ENCODE data around the gene TMEM239.
"Not testable (repeated sequence)": the region's sequence is repeated elsewhere in the genome, so short reads cannot be mapped to it uniquely, and the experiment has no call there.

The TMEM239 gene

DNA sequence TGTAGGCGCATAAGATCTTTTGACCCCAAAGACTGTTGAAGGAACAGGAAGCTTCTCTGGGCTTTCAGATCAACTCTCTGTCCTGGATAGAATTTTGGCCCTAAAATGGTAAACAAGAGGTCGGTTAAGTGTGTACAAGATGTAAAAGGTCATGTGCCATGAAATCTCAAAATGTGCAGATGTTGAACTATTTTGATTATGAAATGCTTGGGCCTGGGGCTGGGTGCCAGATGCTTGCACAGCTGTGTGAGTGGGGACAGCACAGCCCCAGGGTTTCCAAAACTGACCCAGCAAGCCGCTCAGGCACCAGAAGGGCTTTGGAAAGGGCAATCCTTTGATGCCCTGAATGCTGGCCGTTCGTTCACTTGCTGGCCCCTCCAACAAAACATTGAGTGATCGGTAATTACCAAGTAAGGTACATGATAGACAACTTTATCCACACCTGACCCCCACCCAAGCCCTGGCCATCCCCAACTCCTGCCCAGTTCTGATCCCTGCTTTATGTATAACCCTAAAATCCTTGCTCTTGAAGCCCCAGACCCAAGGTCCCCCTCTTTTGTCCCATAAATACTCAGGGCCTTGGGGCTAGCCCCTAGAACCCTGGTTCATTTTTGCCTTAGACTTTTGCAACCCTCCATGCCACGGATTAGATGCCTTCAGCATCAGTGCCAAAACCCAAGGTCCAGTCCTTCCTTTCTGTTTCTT, 1.9 kb downstream of the TMEM239 start:
- FAIRE-seq (no peak), DNase-seq (ENCODE audit: insufficient read length, low spot score) (no peak)

DNA sequence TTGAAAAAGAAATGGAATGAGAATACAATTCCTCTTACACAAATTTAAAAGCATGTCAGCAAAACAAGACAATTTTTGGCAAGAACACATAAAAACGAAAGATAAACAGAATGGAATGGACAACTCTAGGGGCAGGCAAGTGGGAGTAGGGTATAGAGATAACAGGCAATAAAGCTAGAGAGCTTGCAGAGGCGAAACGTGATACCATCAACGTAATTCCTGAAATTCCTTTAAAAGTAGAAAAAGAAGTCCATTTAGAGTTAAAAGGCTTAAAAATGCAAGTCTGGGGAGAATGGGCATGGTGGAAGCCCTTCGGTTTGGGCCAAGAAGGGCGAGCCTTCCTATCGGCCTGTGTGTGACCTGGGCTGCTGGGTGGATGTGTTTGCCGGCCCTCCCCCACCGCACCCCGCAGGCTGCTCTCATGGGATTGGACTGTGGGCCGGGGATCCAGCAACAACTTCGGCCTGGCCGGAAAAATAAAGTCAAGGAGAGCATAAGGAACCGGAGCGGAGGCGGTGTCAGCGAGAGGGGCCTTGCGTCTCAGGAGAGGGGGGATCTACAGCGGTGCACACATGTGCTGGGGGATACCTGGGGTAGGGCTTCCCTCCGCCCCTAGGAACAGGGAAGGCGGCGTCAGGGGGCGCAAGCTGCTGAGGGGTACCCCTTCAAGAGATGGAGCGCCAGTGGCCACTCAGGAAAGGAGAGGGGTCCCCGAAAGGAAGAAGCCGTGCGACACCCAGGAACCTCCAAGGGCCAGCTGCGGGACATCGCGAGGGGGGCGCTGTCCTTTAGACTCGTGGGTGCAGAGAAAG, 4.1 kb downstream of the TMEM239 start:
- FAIRE-seq (no peak), DNase-seq (ENCODE audit: insufficient read length, low spot score) (no peak)

DNA sequence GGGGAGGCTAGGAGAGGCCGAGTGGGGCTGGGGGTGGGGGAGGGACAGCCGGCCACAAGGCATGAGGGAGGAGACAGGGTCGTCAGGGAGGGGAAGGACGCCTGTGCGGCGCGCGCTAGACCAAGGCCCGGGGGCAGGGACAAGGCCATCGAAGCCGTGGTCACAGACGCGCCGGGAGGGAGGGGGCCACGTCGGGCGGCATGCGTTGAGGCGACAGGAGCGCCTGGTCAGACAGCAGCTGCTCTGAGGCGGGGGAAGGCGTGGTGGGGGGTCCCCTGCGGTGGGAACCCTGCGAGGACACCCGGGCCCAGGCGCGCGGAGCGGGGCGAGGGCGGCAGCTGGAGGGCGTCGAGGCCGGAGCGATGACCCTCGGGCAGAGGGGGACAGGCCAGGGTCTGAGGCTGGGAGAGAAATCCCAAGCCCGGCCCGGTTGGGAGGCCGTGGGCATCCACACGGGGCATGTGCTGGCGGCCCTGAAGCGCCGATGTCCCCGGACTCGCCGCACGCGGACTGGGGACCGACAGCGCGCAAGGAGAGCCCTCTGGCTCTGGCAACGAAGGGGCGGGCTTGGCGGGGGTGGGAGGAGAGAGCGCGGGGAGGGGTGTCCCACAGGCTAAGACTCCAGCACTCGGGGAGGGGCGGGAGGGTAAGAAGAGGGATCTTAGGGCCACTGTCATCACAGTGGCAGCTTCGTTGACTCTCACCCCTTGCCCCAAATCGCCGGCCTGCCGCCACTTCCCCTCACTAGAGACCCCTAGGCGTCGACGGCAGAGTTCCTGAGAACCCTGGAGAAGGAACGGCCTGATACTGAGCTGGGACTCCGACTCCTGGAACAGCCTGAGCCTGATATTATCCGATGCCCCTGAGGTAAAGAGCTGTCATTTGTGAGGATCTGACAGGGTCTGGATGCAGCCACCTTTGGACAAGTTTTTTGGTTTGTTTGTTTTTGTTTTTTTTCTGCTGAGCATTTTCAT, 5.0 kb downstream of the TMEM239 start:
- DNase-seq (ENCODE audit: insufficient read length, low spot score) (no peak), FAIRE-seq (no peak)

DNA sequence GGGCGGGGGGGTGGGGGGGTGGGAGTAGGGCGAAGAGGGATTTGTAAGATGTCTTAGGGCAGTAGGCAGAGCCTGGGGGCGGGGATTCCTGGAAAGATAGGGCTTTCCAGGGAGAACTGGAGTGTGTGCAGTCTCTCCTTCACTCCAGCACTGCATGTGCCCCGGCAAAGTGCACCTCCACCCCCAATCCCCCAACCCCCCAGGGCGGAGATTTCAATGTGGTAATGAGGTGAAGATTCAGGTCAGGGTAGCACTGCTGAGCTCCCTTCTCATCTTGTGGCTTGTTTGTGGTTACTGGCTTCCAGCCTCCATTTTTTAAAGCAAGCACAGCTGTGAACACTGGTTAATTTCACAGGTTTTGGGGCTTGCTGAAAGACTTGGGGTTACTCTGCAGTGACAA, 5.9 kb downstream of the TMEM239 start:
- FAIRE-seq = peak; percentile 31

DNA sequence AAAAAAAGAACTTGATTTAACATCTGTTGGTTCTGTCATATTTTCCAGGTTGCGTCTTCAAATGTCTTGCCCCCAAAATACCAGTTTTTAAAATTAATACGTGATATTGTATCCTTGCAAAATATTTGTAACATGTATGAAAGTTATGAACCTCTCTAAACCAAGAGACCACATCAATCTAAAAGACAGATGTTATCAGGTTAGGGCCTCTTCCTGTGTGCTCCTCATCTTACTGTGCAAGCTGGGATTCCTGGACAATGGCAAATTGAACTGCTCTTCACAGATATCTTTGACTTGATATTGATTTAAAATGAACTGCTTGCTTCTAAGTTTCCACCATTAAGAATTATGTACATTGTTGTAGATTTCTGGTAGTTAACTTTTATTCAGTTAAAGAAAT, 9.6 kb downstream of the TMEM239 start:
- peak; percentile 40 for FAIRE-seq
- DNase-seq (ENCODE audit: insufficient read length, low spot score) = no peak

More for the DNA sequence above, 5.9 kb downstream of the TMEM239 start:
- no peak for DNase-seq (ENCODE audit: insufficient read length, low spot score)

DNA sequence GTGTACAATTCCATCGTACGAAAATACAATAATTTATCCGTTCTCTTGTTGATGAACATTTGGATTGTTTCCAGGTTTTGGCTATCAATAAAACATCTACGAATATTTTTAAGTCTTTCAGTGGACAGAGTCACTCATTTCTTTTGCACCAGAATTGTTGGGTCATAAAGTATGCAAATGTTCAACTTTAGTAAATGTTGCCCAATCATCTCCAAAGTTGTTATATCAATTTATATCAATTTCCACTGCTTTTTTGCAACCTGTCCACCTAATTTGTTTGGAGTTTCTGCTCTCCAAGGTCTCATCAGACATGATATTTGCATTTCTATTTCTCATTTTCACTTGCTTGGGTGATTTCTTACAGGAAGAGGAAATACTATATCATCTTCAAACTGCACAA, 10.5 kb downstream of the TMEM239 start:
- DNase-seq (ENCODE audit: insufficient read length, low spot score) (no peak), FAIRE-seq (peak; percentile 65)

DNA sequence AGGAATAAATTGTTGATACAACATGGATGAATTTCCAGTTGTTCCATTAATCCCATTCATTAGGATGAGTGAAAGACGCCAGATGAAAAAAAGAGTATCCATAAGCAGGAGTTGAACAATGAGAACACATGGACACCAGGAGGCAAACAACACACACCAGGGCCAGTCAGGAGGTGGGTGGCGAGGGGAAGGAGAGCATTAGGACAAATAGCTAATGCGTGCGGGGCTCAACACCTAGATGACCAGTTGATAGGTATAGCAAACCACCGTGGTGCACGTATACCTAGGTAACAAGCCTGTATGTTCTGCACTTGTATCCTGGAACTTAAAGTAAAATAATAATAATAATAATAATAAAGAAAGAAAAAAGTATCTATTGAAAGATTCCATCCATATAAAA, 13.2 kb downstream of the TMEM239 start:
- FAIRE-seq (no peak), DNase-seq (ENCODE audit: insufficient read length, low spot score) (no peak)

DNA sequence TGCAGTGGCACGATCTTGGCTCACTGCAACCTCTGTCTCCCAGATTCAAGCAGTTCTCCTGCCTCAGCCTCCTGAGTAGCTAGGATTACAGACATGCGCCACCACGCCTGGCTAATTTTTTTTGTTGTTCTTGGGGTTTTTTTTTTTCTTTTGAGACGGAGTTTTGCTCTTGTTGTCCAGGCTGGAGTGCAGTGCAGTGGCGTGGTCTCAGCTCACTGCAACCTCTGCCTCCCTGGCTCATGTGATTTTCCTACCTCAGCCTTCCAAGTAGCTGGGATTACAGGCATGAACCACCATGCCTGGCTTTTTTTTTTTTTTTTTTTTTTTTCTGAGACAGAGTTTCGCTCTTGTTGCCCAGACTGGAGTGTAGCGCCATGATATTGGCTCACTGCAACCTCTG, 15.0 kb downstream of the TMEM239 start:
- not testable (repeated sequence) for DNase-seq (ENCODE audit: insufficient read length, low spot score); FAIRE-seq

DNA sequence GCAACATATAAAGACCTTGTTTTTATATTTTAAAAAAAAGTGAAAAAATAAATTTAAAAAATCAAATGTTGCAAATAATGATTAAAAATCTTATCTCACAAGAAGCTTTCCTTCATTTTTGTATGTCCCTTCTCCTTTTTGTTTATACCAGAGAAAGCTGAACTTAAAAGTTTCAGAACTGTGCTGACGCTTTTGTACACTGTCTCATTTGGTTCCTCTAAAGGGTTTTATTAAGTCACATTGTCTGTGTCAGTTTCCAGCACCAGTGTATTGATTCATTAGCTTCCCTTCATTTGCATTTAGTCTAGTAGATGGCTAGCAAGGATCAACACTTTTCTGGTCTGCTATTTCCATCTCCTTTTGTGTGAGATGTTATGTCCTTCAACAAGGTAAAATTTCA, 17.6 kb downstream of the TMEM239 start:
- no peak for DNase-seq (ENCODE audit: insufficient read length, low spot score)
- no peak for FAIRE-seq

DNA sequence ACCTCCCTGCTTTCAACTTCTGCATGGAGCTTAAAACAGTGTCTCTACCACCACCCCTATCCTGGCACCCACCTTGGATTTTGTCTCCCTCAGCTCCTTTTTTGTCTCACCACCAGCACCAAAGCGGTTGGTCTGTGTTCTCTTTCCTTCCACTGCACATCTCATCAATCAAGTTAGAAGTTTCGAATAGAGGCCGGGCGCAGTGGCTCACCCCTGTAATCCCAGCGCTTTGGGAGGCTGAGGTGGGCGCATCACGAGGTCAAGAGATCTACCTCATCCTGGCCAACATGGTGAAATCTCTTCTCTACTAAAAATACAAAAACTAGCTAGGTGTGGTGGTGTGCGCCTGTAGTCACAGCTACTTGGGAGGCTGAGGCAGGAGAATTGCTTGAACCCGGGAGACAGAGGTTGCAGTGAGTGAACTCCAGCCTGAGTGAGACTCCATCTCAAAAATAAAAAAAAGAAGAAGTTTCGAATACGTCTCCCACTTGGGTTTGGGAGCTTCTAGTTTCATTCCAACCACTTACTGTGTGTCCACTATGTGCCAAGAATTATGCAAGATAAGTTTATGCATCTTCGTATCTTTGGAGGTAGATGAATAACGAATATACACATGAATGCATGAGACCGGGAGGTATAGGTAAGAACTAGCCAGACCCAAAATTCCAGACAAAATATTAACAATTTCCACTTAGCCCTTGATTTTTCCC, 18.4 kb downstream of the TMEM239 start:
- no peak for DNase-seq (ENCODE audit: insufficient read length, low spot score)
- FAIRE-seq = no peak

DNA sequence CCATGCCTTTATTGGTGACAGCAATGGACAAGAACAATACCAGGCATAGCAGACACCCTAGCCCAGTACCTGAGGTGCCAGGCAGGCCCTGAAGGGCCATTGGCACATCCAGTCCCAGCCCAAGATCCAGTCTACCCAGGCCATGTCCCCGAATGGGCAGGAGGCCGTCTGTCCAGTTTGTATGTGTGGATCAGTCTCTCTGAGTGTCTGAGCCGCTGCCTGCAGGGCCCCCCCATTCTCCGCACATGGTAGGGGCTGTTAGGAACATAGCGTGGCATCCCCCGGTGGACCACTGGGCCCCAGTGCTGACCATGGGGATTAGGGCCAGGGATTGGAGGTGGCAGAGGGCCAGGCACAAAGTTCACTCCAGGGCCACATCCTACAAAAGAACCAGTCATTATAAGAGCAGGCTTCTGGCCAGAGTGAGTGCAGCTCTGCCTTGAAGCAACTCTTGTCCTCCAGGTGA, 19.2 kb downstream of the TMEM239 start:
- no peak for DNase-seq (ENCODE audit: insufficient read length, low spot score)
- FAIRE-seq = no peak

DNA sequence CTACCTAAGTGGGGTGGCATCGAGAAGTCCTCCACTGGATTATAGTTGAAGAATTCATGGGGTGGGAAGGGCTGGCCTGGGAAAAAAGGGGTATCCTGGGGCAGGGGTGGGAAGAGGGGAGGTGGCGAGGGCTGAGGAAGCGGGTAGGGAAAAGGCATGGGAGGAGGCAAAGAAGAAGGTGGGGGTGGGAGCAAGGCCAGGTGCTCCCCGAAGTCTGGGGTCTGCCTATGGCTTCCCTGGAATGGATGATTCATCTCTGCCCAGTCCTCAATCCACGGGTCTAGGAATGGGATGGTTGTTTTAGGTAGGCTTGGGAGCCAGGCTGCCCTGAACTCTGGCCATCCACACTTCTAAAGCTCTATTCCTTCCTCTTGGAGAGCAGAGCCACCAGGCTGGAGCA, 19.9 kb downstream of the TMEM239 start:
- FAIRE-seq = no peak

DNA sequence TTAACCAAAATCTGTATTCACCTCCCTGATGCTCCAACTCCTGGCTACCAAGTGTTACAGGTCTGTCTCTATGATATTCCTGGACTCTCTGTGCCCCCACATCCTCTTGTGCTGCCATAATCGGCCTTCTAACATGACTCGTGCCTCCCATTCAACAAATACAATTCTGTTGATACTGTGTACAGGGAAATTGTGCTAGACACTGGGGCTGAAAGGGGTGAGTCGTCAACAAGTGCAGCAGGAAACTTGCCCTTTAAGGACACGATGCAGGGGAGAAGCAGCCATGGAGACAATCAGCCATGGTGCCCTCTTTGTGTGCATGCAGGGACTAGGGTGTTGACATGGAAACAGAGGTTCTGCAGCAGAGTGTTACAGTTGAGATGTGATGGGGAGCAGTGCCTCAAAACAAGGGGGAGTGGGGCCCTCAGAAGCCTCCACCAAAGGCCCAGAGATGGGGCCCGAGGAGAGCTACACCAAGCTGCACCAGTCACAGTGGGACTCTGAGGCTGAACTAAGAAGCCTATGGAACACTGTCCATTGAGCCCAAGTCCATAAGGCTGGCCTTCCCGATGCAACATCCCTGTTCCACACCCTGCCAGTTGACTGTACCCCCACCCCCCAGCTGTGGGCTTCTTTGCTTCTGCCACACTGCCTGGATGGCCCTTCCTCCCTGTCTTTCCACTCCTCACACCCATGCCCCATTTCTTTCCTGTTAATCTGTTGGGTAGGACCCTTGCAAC, 21.2 kb downstream of the TMEM239 start:
- DNase-seq (ENCODE audit: insufficient read length, low spot score) (no peak), FAIRE-seq (no peak)

More for the DNA sequence above, 19.9 kb downstream of the TMEM239 start:
- DNase-seq (ENCODE audit: insufficient read length, low spot score) = no peak

DNA sequence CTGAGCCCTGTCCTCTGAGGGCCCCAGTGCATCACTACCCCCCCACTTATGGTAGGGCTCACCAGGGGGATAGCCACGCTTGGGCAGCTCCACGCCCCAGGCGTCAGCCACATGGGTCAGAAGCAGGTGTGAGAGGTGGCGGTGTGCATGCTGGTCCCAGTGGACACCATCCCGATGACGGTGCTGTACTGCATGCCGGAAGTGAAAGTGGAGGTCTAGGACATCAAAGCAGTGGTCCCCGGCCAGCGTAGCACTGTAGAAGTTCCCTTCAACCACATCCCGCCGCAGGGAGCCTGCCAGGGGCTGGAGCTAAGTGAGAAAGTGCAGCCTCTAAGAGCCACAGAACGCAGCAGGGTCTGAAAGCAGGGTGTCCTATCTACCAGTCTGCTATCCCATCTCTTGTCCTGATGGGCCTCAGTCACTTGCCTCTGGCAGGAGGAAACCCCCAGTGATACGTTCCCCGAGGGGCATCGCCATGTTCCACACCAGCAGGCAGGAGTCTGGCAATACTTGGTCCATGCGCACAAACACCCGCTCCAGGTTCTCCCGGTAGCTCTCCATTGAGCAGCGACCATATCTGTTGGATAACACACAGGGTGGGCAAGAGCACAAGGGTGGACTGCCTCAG, 22.1 kb downstream of the TMEM239 start:
- DNase-seq (ENCODE audit: insufficient read length, low spot score) (no peak), FAIRE-seq (no peak)

DNA sequence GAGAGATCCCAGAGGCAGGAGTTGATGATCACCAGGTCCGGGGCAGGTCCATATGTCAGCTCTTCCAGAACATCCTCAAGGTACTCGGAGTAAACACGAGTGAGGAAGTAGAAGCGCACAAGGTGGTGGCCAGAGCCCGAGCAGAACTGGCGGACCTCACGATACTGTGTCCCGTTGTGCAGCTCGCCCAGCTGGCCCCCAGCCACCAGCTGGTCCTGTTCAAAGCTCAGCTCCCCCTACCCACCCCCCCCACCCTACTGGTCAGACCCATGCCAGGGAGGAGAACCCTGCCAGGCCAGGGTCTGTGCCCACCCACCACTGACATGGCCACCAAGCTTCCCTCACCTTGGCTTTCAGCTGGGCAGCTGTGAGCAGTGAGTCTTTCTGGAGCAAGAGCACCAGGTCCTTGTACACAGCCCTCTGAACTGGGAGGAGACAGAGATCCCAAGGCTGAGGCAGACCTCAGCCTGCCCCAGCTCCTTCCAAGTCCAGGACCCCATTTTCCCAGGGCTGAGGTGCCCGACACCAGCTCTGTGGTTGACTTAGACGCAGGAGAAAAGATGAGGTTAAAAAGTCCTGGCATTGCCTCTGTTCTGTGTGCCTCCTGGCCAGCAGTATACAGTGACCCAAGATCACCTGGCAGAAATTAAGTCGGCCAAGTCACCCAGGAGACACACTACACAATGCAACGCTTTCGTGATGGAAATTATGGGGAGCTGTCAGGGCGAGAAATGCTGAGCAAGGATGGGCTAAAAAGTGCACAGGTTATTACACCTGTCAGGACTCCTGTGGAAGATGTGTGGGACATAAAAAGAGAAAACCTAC, 22.9 kb downstream of the TMEM239 start:
- peak; percentile 31 for FAIRE-seq
- DNase-seq (ENCODE audit: insufficient read length, low spot score) = no peak

DNA sequence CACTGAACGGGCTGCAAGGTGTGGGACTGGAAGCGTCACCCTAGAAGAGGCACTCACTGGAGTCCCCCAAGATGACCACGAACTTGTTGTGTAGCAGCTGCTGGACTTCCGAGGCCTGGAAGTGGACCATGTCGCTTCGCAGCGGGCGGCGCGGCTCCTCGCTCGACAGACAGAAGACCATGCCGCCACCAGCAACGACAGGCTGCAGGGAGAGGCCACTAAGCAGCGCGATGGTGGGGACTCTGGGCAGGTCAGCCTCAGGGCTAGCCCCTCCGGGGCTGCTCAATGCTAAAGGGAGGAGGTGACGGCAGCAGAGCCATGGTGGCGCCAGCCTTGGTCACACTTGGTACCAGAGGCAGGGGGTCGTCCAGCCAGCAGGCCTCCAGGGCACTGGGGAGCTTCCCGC, 23.6 kb downstream of the TMEM239 start:
- FAIRE-seq (no peak), DNase-seq (ENCODE audit: insufficient read length, low spot score) (no peak)

DNA sequence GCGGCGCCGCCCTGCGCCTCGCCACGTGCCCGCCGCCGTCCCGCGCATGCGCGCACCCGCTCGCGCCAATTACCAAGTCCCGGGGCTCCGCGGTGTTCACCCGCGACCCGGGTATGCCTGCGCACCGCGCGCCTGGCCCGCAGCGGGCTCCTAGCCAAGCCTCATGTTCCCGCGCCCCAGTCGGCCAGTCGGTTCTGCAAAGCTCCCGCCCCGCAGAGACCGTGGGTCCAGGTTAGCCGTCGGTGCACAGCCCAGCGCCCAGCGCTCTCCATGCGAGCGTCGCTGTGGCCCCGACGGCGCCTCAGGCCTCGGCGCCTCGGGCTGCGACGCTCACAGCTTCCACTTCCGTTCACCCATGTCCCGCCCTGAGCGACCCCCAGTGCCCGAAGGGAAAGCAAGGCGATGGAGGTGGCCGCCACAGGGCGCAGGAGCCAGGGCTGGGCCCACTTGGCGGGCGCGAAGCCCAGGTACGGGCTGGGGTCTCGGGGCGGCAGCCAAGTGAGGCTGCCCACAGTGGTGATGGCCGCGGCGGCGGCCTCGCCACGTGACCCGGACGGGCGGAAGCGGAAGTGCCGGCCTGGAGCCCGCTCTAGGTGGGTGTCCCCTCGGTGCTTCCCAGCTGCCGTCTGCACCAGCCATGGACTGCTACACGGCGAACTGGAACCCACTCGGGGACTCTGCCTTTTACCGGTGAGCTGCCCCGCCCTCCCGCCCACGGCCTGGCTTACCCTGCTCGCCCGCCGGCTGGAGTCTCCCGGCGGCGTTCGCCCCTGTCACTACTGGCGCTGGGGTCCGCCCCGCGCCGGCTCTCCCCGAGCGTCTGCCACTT, 24.2 kb downstream of the TMEM239 start, which contains the start of the genes PCED1A and VPS16:
TSS of gene PCED1A (minus strand) at position 518 of the 829 bp plus-strand sequence. CDS start 743 bp downstream, outside the sequence.
TSS of gene VPS16 (plus strand) at position 608 of the 829 bp plus-strand sequence. CDS start at position 638, 30 bp downstream.
- DNase-seq (ENCODE audit: insufficient read length, low spot score) = peak; percentile 99
- FAIRE-seq = peak; percentile 92
